Stimulated activated CD8-positive, alpha-beta memory T cell treated with anti-CD3 and anti-CD28 coated beads, Interleukin-12 subunit alpha, Interleukin-12 subunit beta, amount 100 ng/mL, for 4 hours (primary cell): ENCODE results near the gene NADK2.

Experiments used
- DNase-seq: peaks from one replicate; pipeline ENCODE4 v3.0.0-alpha.2; 2020; ENCODE audit warnings: low read depth

NADK2 gene

GRCh38 chr5:36161361-36161760, 80.4 kb downstream of the NADK2 start:
- no peak for DNase-seq

GRCh38 chr5:36160617-36161016, 81.1 kb downstream of the NADK2 start:
- DNase-seq, result no peak

- DNase-seq, result no peak
Measured at GRCh38 chr5:36158144-36158543, 83.6 kb downstream of the NADK2 start.

- no peak for DNase-seq
Measured at GRCh38 chr5:36156619-36157018, 85.1 kb downstream of the NADK2 start.

GRCh38 chr5:36156121-36156601, 85.6 kb downstream of the NADK2 start:
- no peak for DNase-seq

- no peak for DNase-seq
Measured at GRCh38 chr5:36155291-36155690, 86.4 kb downstream of the NADK2 start.

GRCh38 chr5:36153726-36154125, 88.0 kb downstream of the NADK2 start:
- no peak for DNase-seq

GRCh38 chr5:36153298-36153677, 88.4 kb downstream of the NADK2 start:
- no peak for DNase-seq

- DNase-seq, result no peak
Measured at GRCh38 chr5:36152324-36153297, 89.1 kb downstream of the NADK2 start.

- DNase-seq, result peak; percentile 95
Measured at GRCh38 chr5:36151434-36152323, 90.0 kb downstream of the NADK2 start, which contains the start of the genes LMBRD2 and SKP2. Gene LMBRD2, minus strand, starts transcription at chr5:36151887. Its CDS starts 8,538 bp downstream, at chr5:36143349. Gene SKP2, plus strand, starts transcription at chr5:36152111. Its CDS starts 152 bp downstream, at chr5:36152263.

- DNase-seq, result peak; percentile 3
Measured at GRCh38 chr5:36150676-36151433, 90.9 kb downstream of the NADK2 start.

- DNase-seq, result no peak
Measured at GRCh38 chr5:36147681-36148080, 94.0 kb downstream of the NADK2 start.

GRCh38 chr5:36146390-36146789, 95.3 kb downstream of the NADK2 start:
- no peak for DNase-seq

- DNase-seq, result no peak
Measured at GRCh38 chr5:36145311-36145710, 96.4 kb downstream of the NADK2 start.
